ENCODE measurements around the gene PRKCZ.

Gene PRKCZ

GRCh38 chr1:2180297-2181245 is 130.4 kb downstream of the PRKCZ start:
- DNase-seq (ENCODE audit: low read depth in 2 of 2) = peak in 1 of 2 donors; percentile 21
- no peak for TF ChIP-seq CTCF (IDR thresholded peaks at IDR 0.05; ENCODE audit: low read depth, low read length)
- H3K4me3 ChIP-seq (replicated peaks in 1 of 2; ENCODE audit: low read depth in 2 of 2, low read length in 2 of 2) = no peak overlapping the region

DNA sequence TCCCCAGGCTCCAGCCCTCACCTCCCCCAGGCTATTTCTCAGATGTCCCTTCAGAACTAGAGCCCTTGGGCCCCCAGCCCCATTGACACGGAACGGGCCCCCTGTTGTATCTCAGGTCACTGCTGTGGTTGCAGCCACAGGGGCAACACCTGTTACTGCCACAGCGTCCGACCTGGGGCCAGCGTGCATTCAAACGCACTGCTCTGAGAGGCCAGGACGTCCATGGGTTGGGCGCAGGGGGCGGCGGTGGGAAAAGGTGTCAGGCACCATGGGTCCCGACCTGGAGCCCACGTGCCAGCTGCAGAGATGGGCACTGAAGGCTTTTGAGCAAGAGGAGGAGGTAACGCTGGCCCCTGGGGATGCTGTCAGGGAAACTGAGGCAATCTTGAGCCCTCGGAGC is 131.1 kb downstream of the PRKCZ start:
- no peak for DNase-seq (ENCODE audit: low read depth in 2 of 2)
- TF ChIP-seq CTCF (IDR thresholded peaks at IDR 0.05; ENCODE audit: low read depth, low read length) = no peak
- H3K4me3 ChIP-seq (replicated peaks in 1 of 2; ENCODE audit: low read depth in 2 of 2, low read length in 2 of 2) = no peak overlapping the region

DNA sequence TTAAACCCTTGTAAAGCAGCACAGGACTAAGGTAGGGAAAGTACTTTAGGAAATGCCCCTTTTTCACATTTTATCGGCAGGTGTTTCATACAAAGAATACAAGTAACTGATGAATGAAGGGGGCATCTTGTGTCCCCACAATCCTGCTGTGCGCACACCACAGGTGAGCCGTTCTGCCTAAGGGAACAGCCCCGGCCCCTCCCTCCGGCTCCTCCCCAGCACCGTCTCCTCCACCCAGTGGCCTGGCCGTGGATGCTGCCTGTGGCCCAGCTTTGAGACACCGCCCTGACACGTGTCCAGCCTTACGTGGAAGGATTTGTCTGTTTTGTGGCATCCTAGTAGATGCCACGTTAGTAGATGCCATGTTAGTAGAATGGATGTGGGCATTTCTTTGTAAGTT is 131.5 kb downstream of the PRKCZ start:
- no peak for TF ChIP-seq CTCF (IDR thresholded peaks at IDR 0.05; ENCODE audit: low read depth, low read length)
- DNase-seq (ENCODE audit: low read depth in 2 of 2) = no peak
- H3K4me3 ChIP-seq (replicated peaks in 1 of 2; ENCODE audit: low read depth in 2 of 2, low read length in 2 of 2) = no peak overlapping the region

GRCh38 chr1:2182376-2182775 is 132.2 kb downstream of the PRKCZ start:
- no peak for DNase-seq (ENCODE audit: low read depth in 2 of 2)
- TF ChIP-seq CTCF (IDR thresholded peaks at IDR 0.05; ENCODE audit: low read depth, low read length) = no peak
- H3K4me3 ChIP-seq (replicated peaks in 1 of 2; ENCODE audit: low read depth in 2 of 2, low read length in 2 of 2) = no peak overlapping the region

DNA sequence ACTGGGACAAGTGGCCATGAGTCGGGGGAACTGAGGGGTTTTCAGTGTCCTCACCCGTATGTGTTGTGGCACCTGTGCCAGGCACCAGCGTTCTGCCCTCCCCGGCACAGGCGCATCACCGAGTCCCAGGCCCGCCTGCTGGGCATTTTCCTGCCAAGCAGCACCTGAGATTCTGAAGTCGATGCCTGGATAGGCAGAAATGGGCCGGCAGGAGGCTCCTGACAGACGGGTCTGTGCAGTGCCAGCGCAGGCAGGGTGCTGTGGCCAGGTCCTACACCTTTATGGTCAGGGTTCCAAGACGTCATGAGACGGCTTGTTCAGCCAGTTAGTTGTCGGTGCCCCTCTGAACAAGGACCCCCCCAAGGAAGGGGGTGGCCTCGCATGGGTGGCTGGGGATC is 133.7 kb downstream of the PRKCZ start:
- no peak overlapping the region for H3K4me3 ChIP-seq (replicated peaks in 1 of 2; ENCODE audit: low read depth in 2 of 2, low read length in 2 of 2)
- no peak for DNase-seq (ENCODE audit: low read depth in 2 of 2)
- no peak for TF ChIP-seq CTCF (IDR thresholded peaks at IDR 0.05; ENCODE audit: low read depth, low read length)

DNA sequence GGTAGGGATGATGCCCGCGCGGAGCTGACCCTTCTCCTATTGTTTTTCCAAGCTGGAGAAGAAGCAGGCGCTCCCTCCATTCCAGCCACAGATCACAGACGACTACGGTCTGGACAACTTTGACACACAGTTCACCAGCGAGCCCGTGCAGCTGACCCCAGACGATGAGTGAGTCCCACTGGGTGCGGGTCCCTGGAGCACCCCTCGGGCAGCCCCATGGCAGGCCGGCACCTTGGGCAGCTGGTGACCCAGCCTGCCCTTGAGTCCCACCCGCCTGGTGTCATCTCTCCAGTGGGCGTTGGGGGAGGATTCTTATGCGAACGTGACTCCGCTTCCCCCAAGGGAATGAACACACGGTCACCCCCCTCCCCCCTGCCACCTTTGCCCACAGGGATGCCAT is 134.3 kb downstream of the PRKCZ start:
- no peak for DNase-seq (ENCODE audit: low read depth in 2 of 2)
- H3K4me3 ChIP-seq (replicated peaks in 1 of 2; ENCODE audit: low read depth in 2 of 2, low read length in 2 of 2) = no peak overlapping the region
- TF ChIP-seq CTCF (IDR thresholded peaks at IDR 0.05; ENCODE audit: low read depth, low read length) = no peak
